NCI-H510A treated with DMSO at 0.1 percent for 48 hours (cell line): ENCODE data around the gene CDK13.

Experiments
- DNase-seq: peaks from one replicate; lab custom pipeline; 2025; lab: John Stamatoyannopoulos, UW

CDK13 gene

GRCh38 chr7:40008223-40008815 lies 58.3 kb downstream of the CDK13 start:
- DNase-seq: no peak

DNA sequence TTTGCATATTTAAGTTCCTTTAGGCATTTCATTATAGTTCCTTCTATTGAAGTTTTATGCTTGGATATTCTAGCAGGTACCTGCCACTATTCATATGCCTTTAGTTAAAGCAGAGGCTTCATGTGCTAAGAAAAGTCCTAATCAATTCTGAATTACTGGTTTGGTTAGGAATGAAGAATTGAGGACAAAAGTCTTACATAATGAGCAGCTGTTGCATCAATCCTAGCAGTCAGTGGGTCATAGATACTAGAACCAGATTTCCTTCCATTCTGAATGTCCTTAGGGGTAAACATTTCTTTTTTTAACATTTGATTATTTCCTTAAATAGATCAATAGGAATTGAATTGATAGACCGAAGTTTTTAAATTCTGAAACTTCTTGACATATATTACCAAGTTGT lies 59.2 kb downstream of the CDK13 start:
- DNase-seq: no peak

GRCh38 chr7:40014376-40014775 lies 64.3 kb downstream of the CDK13 start:
- DNase-seq: no peak

DNA sequence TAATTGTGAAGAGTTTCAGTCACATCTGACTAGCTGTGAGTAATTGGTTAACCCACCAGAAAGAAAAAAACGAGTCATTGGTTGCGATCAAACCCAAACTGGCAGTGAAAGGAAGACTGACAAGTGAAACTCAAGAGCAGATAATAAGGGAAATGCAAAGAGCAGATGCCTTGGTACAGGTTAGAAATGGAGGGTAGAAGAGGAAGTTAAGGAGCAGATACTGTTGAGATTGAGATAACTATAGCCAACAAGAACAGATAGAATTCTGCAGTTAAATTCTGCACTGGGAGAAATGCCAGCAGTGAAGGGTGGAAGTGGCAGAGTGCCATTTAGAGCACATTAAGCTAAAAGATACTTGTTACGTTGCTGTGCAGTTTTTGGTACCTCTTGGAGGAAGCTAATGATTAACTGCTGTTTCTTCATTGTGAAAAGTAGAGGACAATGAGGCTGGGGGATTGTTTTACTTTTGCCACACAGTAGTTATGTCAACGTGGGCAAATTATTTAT lies 65.8 kb downstream of the CDK13 start:
- no peak for DNase-seq

DNA sequence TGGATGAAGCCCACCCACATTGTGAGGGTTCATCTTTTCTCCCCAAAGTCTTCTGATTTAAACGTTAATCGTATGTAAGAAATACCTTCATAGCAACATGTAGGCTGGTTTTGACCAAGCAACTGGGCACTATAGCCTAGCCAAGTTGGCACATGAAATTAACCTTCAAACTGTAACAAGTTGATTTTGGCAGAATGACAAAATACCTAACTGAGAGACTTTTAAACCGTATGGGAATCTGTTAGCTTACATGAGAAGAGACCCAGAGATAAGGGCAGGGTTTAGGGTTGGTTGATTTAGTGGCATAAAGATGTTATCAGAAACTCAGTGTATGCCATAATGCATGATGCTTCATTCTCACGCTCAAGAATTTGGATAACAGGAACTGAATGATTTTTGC lies 69.5 kb downstream of the CDK13 start:
- no peak for DNase-seq

DNA sequence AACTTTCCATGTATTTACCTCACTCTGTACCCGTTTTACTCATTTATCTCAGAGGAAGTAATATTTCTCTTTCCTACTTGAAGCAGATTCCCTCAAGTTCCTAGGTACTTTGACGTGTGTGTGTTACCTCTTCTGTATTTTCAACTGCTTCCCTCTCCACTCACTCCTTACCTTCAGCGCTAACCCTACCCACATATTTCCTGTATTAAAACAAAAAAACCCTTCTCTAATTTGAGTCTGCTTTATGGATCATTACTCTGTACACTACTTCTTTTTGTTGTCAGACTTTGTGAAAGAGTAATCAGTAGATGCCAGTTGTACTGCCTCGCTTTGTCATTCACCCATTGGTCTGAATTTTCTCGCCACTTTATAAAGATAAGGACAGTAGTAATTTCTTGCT lies 74.0 kb downstream of the CDK13 start:
- no peak for DNase-seq

DNA sequence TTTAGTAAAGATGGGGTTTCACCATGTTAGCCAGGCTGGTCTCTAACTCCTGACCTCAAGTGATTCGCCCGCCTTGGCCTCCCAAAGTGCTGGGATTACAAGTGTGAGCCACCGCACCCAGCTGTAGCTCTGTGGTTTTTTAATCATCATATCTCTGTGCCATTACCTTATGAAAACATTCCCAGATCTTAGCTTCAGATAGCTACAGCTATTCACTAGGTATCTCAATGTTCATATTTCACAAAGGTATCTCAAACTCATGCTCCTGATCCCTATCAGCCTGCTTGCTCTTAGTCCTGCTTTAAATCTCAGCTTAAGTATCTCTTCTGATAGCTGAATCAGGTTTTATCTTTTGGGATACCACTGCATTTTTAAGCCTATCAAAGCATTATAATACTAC lies 74.8 kb downstream of the CDK13 start:
- no peak for DNase-seq

DNA sequence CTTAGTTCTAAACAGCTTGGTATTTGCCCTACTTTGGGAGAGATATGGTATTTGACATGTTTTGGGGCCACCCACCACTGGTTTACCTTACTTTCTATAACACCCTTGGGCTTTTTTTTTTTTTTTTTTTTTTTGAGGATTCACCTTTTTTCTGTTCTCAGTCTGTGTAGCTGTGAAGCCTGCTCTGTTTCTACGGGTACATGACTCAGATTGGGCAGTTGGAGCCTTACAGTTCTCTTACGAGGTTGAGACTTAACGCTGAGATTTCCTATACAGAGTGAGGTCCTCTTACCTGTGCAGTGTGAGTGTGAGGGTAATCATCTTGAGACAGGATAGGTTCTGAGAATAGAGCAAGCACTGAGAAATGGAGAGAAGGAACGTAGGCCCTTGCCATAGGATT lies 77.5 kb downstream of the CDK13 start:
- DNase-seq: no peak

DNA sequence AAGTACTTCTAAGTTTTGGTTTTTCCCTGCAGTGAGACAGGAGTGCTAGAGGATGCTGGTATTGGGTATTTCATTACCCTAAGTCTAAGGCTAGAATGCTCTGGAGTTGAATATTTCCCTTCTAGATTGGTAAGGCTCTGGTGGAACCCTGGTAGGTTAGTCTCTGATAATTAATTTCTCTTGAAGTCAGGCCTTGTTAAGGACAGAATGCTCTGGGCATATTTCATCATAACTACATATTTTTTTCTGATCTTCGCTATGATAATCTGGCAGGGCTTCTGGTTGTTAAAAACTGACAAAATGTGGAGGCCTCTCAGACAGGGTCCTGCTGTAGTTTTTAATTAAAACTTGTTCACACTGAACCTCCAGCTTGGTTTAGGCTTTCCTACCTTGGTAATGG lies 83.8 kb downstream of the CDK13 start:
- DNase-seq: no peak

DNA sequence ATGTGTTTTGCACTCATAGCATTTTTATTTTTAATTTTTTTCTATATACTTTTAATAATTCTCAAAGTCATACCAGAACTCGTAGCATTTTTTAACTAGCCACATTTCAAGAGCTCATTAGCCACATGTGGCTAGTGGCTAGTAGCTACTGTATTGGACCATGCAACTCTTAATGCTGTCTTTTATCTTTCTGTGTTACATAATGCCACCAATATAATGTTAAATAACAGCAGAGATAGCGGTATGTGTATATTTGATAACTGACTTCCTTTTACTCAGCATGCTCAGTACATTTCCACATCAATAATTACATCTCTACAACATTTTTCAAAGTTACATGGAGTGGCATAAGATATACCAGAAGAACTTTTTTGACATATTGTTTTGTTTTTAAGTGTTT lies 91.4 kb downstream of the CDK13 start:
- no peak for DNase-seq

DNA sequence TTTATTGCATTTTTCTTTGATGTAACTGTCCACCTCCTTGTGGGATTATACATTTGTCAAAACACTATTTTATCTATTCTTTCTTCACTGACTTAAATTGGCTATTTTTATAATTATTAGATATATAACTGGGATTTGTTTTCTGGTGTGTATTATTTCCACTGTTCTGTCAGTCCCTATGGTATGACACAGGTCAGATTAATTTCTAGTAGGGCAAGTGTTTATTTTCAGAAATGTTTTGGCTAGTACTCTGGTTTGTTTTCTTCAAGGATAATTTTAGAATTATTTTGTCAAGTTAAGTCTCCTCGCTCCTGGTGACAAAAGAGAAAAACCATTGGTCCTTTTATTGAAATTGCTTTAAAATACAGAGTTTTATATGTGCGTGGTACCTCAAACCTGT lies 93.1 kb downstream of the CDK13 start:
- DNase-seq: no peak

GRCh38 chr7:40047661-40048060 lies 97.6 kb downstream of the CDK13 start:
- DNase-seq: no peak

GRCh38 chr7:40057292-40057691 lies 107.2 kb downstream of the CDK13 start:
- DNase-seq: peak; percentile 63

GRCh38 chr7:40058026-40058425 lies 108.0 kb downstream of the CDK13 start:
- DNase-seq: no peak

DNA sequence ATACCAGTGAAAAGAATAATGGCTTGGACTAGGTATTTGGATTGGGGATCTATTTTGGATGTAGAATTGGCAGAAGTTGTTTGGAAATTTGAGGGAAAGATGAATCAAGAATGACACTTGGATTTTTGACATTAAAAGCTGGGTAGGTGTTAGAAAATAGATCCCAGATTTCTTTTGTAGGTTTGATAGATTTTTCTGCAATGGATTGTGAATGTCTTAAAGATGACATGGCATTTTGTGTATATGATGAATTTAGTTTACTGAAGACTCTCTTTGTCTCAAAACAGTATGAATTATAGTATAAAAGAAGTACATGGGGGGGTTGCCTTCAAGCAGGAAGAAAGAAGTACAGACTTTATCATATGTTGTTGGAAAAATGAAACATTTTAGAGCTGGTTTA lies 108.6 kb downstream of the CDK13 start:
- no peak for DNase-seq

DNA sequence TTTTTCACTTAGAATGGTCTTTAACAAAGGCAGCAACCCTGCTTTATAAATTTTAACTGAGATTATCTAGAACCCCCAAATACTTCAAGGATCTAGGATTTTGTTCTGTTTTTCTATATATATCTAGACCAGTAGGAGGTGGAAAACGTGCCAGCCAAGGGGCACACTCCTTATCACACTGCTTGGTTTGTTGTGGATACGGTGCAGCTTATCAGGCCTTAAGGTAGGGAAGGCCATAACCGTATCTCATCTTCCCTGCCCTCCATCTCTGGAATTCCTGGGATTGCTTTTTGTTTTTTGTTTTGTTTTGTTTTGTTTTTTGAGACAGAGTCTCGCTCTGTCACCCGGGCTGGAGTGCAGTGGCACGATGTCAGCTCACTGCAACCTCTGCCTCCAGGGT lies 109.0 kb downstream of the CDK13 start:
- DNase-seq: no peak

GRCh38 chr7:40072268-40072667 lies 122.2 kb downstream of the CDK13 start:
- DNase-seq: no peak

DNA sequence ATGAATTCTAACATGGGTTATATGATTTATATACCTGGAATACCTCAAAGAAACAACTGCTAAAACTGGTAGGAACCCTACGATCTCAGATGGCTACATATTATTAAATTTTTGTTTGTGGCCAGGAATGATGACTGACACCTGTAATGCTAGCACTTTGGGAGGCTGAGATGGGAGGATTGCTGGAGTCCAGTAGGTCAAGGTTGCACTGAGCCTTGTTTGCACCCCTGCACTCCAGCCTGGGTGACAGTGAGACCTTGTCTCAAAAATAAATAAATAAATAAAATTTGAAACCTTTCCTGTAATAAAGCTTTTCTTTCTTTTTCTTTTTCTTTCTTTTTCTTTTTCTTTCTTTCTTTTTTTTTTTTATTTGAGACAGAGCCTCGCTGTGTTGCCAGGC lies 123.2 kb downstream of the CDK13 start:
- DNase-seq: no peak

- no peak for DNase-seq
Observed at GRCh38 chr7:40077849-40078248, 127.8 kb downstream of the CDK13 start.

- DNase-seq: no peak
Observed at GRCh38 chr7:40092182-40092581, 142.1 kb downstream of the CDK13 start.

- DNase-seq: no peak
Observed at GRCh38 chr7:40093631-40094350, 143.7 kb downstream of the CDK13 start.

GRCh38 chr7:40095230-40095629 lies 145.2 kb downstream of the CDK13 start:
- no peak for DNase-seq

DNA sequence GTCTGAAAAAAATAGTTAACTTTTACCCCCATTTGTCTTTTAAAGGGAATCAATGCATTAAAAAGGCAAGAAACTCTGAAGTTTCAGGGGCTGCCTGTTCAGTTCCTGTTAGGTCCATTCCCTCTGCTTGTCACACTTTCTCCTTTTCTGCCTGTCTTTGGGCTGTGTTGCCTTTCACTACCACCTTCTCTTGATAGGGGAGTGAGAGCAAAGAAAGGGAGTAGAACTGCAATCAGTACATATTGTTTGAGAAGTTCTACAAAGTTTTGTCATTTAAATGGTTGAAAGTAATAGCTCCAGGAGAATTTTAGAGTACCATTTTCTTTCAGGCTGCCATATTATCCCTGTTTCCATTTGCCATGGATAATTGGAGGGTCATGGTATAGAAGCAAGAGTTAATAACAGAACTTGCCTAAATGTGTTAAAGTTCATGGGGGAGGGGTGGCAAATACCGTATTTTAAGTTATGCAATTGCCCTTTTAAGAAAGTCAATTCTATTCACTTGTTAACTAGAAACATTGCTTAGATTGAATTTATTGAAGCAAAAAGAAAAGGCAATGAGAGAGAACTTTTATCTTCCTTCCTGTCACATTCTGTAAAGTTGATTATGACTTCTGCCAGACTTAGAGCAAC lies 145.8 kb downstream of the CDK13 start:
- no peak for DNase-seq
